Stimulated activated CD4-positive, alpha-beta T cell treated with anti-CD3 and anti-CD28 coated beads, Interleukin-12 subunit alpha, Interleukin-12 subunit beta, amount 100 ng/mL, for 4 hours (primary cell): ENCODE results near the gene CLEC11A.
A peak's percentile ranks its signal among the peaks of the same experiment; 100 is the strongest.

Experiments
- DNase-seq: peaks from one replicate; pipeline ENCODE4 v3.0.0-alpha.2; 2020

CLEC11A gene, protein sequence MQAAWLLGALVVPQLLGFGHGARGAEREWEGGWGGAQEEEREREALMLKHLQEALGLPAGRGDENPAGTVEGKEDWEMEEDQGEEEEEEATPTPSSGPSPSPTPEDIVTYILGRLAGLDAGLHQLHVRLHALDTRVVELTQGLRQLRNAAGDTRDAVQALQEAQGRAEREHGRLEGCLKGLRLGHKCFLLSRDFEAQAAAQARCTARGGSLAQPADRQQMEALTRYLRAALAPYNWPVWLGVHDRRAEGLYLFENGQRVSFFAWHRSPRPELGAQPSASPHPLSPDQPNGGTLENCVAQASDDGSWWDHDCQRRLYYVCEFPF

GRCh38 chr19:50723069-50723468 is at the start of gene CLEC11A:
Gene CLEC11A (plus strand): TSS chr19:50723364. CDS start chr19:50723526, 162 bp downstream.
- DNase-seq = no peak

DNA sequence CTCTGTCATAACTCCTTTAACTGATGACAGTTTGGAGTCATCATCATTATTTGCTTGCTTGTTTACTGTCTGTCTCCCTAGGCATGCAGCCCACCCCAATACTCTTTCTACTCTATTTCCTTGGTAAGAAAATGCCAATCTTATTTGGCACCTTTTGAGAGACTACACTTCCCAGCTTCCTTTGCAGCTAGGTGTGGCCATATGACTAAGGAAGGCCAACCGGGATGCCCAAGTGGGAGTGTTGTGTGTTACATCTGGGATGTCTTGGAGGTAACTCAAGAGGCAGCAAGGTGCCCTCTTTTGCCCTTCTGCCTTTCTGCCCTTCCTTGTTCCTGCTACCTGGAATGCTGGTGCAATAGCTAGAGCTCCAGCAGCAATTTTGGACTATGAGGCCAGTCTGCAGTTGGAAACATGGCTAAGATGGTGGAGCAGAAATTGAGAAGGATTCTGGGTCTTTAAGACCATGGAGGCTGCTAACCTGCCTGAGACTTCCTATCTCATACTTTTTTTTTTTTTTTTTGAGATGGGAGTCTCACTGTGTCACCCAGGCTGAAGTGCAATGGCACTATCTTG is 46.5 kb upstream of the CLEC11A start:
- no peak for DNase-seq

- no peak for DNase-seq
These were observed 45.5 kb upstream of the CLEC11A start for GRCh38 chr19:50677636-50678035.

GRCh38 chr19:50678323-50678722 is 44.8 kb upstream of the CLEC11A start:
- DNase-seq = no peak

DNA sequence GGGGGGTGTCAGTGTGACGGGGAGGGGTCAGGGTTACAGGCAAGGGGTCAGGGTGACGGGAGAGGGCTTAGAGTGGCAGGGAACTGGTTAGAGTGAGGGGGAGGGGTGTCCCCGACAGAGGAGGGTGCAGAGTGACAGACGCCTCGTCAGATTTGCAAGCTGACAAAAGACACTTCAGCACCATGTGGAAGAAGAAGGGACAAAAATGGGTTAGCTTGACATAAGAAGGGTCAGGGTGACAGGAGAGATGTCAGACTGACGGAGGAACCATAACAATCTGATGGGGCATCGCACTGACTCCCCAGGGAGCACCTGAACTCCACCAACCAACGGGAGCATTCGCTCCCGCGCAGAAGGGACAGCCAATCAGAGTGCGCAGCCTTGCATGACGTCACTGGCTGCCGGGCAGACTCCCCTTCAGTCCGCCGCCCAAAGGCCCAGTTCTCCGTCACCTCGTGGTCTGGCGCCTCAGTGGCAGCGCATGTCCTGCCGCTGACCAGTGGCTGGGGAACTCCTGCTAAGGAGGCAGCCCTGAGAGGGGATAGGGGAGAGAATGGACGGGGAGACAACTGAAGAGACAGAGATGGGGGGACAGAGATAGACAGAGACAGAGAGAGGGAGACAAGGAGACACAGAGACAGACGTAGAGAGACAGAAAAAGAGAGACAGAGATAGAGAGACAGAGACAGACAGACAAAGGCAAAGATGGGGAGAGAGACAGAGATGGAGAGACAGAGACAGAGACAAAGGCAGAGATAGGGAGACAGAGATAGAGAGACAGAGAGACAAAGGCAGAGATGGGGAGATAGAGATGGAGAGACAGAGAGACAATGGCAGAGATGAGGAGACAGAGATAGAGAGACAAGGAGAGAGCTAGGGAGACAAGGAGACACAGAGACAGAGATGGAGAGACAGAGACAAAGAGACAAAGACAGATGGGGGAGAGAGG is 43.7 kb upstream of the CLEC11A start:
- DNase-seq = peak; percentile 74

DNA sequence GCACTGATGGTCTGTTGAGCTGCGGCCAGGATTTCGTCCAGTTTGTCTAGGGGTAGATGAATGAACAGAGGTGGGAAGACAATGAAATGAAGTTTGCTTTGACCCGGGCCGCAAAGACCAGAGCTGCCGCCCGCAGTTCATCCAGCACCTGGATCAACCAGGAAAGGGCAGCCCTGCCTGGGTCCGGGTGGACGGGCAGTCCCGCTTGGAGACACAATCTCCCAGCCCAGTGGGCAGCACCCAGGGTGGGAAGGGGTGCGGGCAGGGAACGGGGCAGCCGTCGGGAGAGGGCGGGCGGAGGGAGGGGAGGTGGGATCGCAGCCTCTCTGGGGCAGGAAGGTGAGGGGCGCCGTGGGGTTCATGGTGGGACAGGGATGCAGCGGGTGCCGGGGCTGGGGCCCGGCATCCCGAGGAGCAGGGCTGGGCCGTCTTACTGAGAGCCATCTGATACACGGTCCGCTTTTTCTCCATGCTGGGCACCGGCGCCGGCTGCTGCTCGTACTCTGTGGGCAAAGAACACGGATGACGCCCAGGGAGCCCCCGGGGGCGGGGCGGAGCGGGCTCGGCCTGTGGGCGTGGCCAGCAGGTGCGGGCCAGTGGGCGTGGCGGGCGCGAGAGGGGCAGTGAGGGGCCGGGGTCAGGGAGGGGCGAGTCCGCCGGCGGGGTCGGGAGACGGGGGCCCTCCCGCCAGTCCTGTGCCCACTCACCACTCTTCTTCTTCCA is 36.7 kb upstream of the CLEC11A start:
- DNase-seq = no peak

- no peak for DNase-seq
These were observed 34.4 kb upstream of the CLEC11A start for GRCh38 chr19:50688766-50689165.

- DNase-seq = no peak
These were observed 32.7 kb upstream of the CLEC11A start for GRCh38 chr19:50690439-50690838.

- no peak for DNase-seq
These were observed 29.8 kb upstream of the CLEC11A start for GRCh38 chr19:50693064-50693975.

DNA sequence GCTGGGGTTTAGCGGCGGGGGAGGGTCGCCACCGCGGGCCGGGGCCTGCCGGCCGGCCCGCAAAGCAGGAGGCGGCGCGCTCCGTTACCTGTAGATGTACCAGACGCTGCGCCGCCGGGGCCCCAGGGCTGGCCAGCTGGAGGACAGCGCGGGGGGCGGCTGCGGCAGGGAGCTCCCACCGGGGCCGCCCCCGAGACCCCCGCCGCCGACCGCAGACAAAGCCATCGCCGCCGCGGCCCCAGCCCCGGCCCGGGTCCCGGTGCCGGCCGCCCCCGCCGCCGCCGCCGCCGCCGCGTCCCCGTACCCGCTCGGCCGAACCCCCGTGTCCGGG is 28.4 kb upstream of the CLEC11A start:
- DNase-seq = no peak

DNA sequence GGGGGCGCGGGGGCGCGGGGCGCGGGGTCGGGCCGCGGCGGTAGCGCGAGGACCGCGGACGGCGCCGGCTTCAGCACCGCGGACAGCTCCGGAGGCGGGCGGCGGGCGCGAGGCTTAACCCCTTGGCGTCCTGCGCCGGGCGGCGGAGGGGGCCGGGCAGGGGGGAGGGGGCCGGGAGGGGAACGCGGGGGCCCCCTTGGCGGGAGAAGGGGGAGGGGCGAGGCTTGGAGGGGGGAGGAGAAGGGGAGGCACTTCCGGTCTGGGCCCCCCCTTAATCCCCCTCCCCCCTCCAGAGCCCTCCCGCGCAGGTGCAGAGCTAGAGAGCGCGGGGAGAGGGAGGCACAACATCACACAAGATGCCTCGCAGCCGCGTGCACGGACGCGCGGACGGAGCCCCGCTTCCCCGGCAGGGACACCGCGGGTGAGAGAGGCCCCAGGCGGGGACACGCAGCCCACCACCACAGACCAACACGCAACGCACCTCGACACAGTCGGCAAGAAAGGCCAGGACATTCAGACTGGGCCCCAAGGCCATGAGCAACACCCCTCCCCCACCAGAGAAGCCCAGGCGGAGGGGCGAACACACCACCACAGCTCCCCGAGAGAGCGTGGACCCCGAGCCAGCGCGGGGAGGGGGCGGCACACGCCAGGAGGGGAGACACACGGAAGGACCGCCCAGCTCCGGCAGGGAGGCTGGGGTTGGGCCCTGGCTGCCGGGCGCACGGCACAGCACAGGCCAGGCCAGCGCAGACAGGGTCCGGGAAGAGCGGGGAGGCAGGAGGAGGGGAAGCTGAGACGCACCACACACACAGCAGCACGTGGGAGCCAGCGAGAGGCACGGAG is 27.7 kb upstream of the CLEC11A start:
- DNase-seq = peak; percentile 35

- DNase-seq = no peak
These were observed 27.1 kb upstream of the CLEC11A start for GRCh38 chr19:50696094-50696483.

DNA sequence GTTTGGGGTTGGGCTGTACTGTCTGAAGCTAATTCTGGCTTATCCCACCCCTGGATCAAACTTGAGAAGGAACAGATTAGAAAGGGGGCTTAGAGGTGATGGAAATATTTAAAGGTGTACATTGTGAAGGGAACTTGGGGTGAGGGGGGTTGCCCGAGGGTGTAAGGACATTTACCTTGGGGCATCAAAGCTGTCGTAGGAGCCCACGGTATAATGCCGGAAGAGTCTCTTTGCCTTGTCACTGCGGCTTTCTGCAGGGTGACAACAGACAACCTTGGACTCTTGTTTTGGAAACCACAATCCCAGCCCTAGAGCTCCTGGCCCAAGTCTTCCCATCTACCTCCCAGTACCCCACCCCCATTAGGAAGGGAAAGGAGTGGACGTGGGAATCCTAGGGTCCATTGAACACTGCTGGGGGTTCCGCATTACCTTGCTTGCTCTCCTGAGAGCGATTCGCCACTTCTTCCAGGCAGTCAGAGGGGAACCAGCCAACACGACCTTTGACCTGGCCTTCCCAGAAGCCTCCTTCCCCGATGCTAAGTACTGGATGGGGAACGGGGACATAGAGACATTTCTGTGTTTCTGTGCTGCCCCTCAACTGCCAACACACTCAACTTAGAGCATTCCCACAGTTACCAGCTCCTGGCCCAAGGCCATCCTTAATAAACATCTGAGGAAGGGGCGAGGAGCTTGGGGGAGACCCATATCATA is 25.6 kb upstream of the CLEC11A start:
- no peak for DNase-seq

DNA sequence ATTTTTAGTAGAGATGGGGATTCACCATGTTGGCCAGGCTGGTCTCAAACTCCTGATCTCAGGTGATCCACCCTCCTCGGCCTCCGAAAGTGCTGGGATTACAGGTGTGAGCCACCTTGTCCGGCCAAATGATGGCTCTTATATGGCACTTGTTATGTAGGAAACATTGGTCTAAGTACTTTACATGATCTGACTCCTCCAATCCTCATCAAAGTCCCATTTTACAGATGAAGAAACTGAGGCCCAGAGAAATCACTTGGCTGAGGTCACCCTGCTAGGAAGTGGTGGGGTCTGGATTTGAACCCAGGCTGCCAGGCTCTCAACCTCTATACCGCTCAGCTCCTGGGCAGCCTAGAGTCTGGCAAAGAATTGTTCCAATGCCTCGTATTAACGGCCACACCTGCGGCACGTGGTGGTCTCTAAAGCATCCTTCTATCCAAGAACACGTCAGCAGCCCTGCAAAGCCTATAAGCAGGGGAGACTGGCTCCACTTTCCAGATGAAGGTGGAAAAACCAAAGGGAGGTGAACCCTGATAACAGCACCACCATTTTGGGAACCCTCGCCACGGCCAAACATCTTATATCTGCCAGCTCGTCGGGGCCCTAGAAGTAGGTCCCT is 21.7 kb upstream of the CLEC11A start:
- no peak for DNase-seq

- DNase-seq = no peak
These were observed 20.9 kb upstream of the CLEC11A start for GRCh38 chr19:50702158-50702870.

- DNase-seq = no peak
These were observed 20.0 kb upstream of the CLEC11A start for GRCh38 chr19:50702871-50703829.

DNA sequence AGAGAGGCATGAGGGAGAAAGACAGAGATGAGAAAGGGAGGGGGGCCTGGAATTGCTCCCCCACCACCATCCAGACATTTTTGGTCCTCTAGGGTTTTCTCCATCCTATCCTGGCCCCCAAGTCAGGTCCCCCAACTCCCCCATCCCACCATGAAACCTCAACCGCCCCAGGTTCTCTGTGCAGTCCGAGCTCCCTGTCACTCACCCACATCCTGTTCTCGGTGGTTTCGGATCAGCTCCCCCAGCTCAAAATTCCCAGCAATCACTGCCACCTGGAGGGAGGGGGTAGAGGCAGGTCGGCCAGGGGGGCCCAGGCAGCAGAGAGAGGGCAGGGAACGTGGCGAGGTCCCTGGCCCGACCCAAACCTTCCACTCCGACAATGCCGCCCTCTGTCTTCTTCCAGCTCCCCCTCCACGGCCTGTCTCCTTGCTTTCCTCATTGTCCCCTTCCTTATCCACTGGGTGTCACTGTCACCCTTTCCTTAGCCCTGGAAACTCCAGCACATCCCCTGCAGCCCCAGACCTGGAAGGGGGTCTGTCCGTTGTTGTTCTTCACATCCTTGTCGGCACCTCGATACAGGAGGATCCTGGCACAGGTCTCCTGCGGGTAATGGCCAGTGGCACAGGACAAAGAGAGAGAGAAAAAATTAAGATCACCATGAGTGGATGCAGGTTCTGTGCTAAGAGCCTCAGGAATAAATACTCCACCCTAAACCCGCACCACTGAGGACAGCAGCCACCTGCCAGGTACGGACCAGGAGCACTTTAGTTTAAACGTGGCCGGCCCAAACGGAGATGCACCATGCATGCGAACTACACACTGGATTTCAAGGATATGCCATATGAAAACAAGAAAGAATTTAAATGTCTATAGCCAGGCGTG is 19.0 kb upstream of the CLEC11A start:
- no peak for DNase-seq
